HUES6 (cell line): ENCODE measurements around the gene TNFRSF8.

Source experiments
- H3K27ac ChIP-seq: 2 replicates; pipeline ENCODE4 v1.7.0; 2013; ENCODE audit warnings: low read depth, mild to moderate bottlenecking, low read length, inconsistent platforms
- H3K27me3 ChIP-seq: 2 replicates; pipeline ENCODE4 v1.6.1; 2013; ENCODE audit warnings: low read length; ENCODE audit not compliant: control insufficient read depth, insufficient read depth
- H3K36me3 ChIP-seq: 2 replicates; pipeline ENCODE4 v1.6.1; 2013; ENCODE audit warnings: low read length; ENCODE audit not compliant: control insufficient read depth, insufficient read depth
- H3K4me1 ChIP-seq: 2 replicates; pipeline ENCODE4 v1.6.1; 2013; ENCODE audit warnings: low read length; ENCODE audit not compliant: control insufficient read depth, insufficient read depth
- H3K4me3 ChIP-seq: 2 replicates; pipeline ENCODE4 v1.5.1; 2013; ENCODE audit warnings: low read depth, low read length
- H3K9ac ChIP-seq: one replicate; pipeline ENCODE4 v1.6.1; 2013; ENCODE audit warnings: mild to moderate bottlenecking, low read length
- H3K9me3 ChIP-seq: 2 replicates; pipeline ENCODE4 v1.6.1; 2013; ENCODE audit warnings: low read depth, low read length; ENCODE audit not compliant: control insufficient read depth, insufficient read depth

TNFRSF8 gene

DNA sequence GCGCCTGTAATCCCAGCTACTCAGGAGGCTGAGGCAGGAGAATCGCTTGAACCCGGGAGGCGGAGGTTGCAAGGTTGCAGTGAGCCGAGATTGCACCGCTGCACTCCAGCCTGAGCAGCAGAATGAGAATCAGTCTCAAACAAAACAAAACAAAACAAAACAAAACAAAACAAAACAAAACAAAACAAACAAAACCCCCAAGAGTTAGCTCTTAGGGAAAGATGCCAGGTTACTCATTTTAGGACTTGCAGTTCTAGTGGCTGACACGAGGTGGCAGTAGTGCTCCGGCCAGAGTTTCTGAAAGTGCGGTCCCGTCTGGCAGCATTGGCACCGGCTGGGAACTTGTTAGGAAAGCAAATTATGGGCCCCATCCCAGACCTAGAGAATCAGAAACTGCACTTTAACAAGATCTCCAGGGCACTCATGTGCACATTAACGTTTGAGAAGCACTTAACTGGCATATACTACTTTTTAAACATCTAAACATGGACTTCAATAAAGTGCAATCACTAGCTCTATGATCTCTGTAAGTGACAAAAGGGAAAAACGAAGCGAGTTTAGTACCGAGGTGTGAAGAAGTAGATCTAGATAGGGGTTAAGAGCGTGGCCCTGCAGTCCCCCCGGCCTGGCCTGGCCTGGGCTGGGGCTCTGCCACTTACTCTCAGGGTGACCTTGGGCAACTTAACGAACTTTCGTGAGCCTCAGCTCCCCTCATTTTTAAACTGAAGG, 61.8 kb downstream of the TNFRSF8 start:
- Histone ChIP-seq H3K27me3 (no peaks in the 10 kb centered on the region), H3K9me3 (no peaks in the 10 kb centered on the region), H3K4me3 (no peak overlapping the region), H3K4me1 (peaks cover 4% of the 10 kb centered on the region; the same call in 1 of the 2 replicates), H3K27ac (no peak overlapping the region), H3K36me3 (peaks cover 40% of the 10 kb centered on the region), H3K9ac (no peak overlapping the region)

DNA sequence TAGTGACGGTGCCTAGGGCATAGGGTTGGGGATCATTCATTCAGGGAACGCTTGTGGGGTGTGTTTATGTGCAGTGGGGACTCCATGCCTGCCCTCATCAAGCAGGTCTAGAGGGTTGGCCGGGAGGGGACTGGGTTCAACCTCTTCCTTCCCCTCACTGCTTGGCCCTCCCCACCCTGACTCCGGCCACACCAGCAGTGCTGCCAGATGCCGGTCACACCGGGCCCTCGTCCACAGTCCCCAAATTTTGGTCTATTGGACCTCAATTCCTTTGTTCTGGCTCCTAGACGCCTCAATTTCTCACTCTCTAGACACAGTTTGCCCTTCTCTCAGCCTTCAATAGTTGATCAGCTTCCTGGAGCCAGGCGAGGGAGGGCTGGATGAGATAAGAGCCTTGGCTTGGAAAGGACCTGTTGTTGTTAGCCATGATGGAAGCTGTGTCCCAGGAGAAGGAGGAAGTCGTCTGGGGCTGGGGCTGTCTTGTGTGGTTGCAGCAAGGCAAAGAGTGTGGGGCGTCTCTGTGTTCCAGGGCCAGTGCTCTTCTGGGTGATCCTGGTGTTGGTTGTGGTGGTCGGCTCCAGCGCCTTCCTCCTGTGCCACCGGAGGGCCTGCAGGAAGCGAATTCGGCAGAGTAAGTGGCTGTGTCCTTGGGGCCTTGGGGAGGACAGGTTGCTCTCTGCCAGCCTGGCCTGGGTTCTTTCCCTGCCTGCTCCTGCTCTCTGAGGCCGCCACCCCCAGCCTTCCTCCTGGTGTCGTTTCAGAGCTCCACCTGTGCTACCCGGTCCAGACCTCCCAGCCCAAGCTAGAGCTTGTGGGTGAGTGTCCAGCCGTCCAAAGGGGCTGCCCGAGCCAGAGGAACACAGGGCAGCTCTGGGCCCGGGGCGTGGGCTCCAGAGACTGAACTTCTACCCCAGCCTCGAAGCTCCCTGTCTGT, 62.6 kb downstream of the TNFRSF8 start:
- H3K4me1 ChIP-seq = peaks cover 4% of the 10 kb centered on the region; the same call in 1 of the 2 replicates
- no peaks in the 10 kb centered on the region for H3K9me3 ChIP-seq
- H3K4me3 ChIP-seq = no peak overlapping the region
- no peak overlapping the region for H3K27ac ChIP-seq
- no peak overlapping the region for H3K9ac ChIP-seq
- H3K27me3 ChIP-seq = no peaks in the 10 kb centered on the region
- H3K36me3 ChIP-seq = peaks cover 35% of the 10 kb centered on the region

DNA sequence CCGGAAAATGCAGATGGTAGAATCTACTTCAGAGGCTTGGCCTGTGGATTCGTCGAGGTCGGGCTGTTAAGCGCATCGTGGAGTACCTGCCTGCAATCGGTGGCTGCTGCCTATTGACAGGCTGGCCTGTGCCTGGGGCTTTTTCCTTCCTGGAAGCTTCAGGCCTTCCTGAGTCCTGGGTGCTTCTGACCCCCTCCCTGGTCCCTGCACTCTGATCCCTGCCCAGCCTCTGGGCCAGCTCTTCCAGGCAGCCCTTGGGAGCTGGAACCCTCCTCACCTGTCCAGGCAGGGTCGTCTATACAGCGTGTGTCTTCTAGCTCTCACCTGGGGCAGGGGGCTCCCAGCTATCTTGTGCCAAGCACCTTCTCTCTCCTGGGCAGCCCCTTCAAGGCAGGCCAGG, 63.7 kb downstream of the TNFRSF8 start:
- peaks cover 24% of the 10 kb centered on the region; the same call in 1 of the 2 replicates for H3K36me3 ChIP-seq
- H3K9ac ChIP-seq = no peak overlapping the region
- H3K4me3 ChIP-seq = no peak overlapping the region
- no peaks in the 10 kb centered on the region for H3K27me3 ChIP-seq
- peaks cover 4% of the 10 kb centered on the region; the same call in 1 of the 2 replicates for H3K4me1 ChIP-seq
- no peak overlapping the region for H3K27ac ChIP-seq
- no peaks in the 10 kb centered on the region for H3K9me3 ChIP-seq

DNA sequence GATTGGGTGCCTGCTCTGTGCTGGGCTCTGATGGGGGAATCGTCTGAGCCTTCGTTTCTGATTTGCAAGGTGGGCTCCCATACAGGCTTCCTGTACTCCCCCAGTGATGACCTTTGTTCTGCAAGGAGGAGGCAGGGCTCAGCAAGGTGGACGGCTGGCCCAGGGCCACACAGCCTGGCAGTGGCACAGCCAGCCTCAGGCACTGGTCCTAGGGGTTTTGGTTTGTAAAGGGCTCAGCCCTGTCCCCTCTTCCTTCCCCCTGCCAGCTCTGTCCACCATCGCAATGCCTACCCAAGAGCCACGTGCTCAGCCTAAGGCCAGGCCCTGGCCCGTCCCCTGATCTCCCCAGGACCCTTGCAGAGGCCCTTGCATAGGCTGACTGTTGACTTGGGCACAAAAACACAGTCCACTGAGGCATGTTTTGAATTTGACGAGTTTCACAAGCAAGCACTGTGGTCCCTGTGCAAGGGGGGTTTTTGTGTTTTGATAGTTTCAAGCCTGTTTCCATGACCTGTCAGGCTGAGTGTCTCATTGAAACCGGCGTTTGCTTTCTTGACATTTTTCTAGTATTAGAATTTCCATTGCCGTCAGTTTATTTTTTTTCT, 64.2 kb downstream of the TNFRSF8 start:
- H3K27ac ChIP-seq = no peak overlapping the region
- H3K4me3 ChIP-seq = no peak overlapping the region
- peaks cover 25% of the 10 kb centered on the region; the same call in 1 of the 2 replicates for H3K36me3 ChIP-seq
- no peaks in the 10 kb centered on the region for H3K9me3 ChIP-seq
- H3K9ac ChIP-seq = no peak overlapping the region
- peaks cover 4% of the 10 kb centered on the region; the same call in 1 of the 2 replicates for H3K4me1 ChIP-seq
- H3K27me3 ChIP-seq = no peaks in the 10 kb centered on the region

DNA sequence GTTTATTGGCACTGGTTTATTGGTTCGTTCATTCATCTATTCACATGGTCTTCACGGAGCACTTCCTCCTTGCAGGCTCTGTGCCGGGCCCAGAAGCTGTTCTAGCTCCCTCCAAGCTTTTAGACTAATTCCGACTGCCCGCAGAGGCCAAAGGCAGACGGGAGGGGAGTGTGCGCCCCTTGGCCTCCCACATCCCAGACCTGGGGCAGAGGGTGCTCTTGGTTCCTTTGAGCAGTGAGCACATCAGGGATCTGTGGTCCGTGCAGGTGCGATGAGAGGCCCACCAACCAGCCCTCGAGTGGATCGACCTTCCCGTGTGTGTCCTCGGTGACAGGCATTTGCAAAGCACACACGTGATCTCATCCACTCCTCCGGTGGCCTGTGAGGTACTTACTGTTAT, 65.0 kb downstream of the TNFRSF8 start:
- Histone ChIP-seq H3K9me3 (no peaks in the 10 kb centered on the region), H3K27ac (no peak overlapping the region), H3K27me3 (no peaks in the 10 kb centered on the region), H3K4me3 (no peak overlapping the region), H3K4me1 (peaks cover 4% of the 10 kb centered on the region; the same call in 1 of the 2 replicates), H3K9ac (no peak overlapping the region), H3K36me3 (peaks cover 26% of the 10 kb centered on the region; the same call in 1 of the 2 replicates)

DNA sequence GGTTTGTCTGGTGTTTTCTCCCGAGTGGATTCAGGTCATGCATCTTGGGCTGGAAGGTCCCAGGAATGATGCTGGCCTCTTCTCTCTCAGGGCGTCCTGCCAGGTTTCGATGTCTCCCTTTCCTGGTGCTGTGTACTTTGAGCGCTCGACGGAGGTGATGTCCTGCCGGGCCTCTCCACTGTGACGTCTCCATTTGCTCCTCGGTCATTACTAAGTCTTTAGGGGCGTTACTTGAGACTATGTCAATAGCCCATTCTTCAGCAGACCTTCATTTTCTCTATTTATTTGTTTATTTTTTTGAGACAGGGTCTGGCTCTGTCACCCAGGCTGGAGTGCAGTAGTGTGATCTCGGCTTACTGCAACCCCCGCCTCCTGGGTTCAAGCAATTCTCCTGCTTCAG, 66.5 kb downstream of the TNFRSF8 start:
- H3K4me3 ChIP-seq = no peak overlapping the region
- peaks cover 4% of the 10 kb centered on the region; the same call in 1 of the 2 replicates for H3K4me1 ChIP-seq
- no peaks in the 10 kb centered on the region for H3K27me3 ChIP-seq
- no peak overlapping the region for H3K9ac ChIP-seq
- no peaks in the 10 kb centered on the region for H3K9me3 ChIP-seq
- peaks cover 26% of the 10 kb centered on the region; the same call in 1 of the 2 replicates for H3K36me3 ChIP-seq
- H3K27ac ChIP-seq = no peak overlapping the region

DNA sequence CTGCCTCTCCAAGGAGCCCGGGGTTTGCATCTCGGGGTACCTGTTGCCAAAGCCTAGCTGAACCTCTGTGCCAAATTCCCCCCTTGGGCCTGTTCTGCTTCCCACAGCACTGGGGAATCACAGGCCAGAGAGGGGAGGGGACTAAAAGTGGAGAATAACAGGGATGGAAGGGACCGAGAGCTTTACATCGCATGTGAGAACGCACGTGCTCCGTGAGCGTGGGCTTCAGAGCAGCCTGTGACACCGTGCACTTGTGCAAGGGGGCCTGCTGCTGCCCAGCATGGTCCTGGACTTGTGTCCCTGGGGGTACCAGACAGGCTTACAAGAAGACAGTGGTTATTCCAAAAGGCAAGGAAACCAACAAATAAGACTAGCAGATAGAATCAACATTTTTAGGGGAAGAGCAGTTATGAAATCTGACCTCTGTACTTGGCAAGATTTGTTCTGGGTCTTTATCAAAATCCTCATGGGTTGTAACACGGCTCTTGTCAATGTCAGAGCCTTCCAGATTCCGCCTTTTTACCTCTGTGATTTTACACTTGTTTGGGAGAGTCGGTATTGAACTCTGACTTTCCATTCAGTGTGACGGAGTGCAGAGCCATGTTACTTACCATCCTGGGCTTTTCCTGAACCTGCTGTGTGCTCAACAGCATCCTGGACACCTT, 67.5 kb downstream of the TNFRSF8 start:
- Histone ChIP-seq H3K4me1 (no peaks in the 10 kb centered on the region; the same call in 1 of the 2 replicates), H3K4me3 (no peak overlapping the region), H3K27ac (no peak overlapping the region), H3K9ac (no peak overlapping the region), H3K9me3 (no peaks in the 10 kb centered on the region), H3K36me3 (peaks cover 26% of the 10 kb centered on the region; the same call in 1 of the 2 replicates), H3K27me3 (no peaks in the 10 kb centered on the region)

DNA sequence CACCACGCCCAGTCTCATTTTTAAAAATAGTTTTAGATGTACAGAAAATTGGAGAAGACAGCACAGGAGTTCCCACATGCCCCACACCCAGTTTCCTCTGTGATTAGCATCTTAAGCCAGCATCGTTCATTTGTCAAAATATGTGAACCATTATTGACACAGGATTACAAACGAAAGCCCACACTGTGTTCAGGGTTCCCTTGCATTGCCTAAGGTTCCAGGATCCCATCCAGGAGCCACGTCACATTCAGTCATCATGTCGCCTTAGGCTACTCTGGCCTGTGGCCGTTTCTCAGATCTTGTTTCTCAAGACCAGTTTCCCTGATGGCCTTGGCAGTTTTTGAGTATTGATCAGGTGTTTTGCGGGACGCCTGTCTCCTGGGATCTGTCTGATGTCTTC, 69.0 kb downstream of the TNFRSF8 start:
- Histone ChIP-seq H3K27me3 (no peaks in the 10 kb centered on the region), H3K9me3 (no peaks in the 10 kb centered on the region), H3K36me3 (peaks cover 13% of the 10 kb centered on the region; the same call in 1 of the 2 replicates), H3K4me3 (no peak overlapping the region), H3K9ac (no peak overlapping the region), H3K4me1 (no peaks in the 10 kb centered on the region), H3K27ac (no peak overlapping the region)

DNA sequence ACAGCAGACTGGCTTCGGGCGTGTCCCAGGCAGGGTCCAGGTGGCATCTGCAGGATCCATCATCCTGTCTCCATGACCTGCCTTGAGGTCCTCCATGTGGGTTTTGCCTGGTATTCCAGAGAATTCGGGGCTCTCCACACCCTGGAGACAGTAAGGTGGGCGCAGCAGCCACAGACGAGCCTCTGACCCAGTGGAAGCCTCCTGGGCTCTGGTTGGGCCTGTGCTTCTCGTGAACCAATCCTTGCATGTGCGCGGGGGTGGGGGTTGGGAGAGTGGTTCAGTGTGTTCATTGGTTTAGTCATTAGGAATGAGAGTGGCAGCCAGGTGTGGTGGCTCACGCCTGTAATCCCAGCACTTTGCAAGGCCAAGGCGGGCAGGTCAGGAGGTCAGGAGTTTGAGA, 71.6 kb downstream of the TNFRSF8 start:
- Histone ChIP-seq H3K27me3 (no peaks in the 10 kb centered on the region), H3K36me3 (peaks cover 19% of the 10 kb centered on the region; the same call in 1 of the 2 replicates), H3K4me1 (no peaks in the 10 kb centered on the region), H3K4me3 (no peak overlapping the region), H3K9ac (no peak overlapping the region), H3K9me3 (no peaks in the 10 kb centered on the region), H3K27ac (no peak overlapping the region)

DNA sequence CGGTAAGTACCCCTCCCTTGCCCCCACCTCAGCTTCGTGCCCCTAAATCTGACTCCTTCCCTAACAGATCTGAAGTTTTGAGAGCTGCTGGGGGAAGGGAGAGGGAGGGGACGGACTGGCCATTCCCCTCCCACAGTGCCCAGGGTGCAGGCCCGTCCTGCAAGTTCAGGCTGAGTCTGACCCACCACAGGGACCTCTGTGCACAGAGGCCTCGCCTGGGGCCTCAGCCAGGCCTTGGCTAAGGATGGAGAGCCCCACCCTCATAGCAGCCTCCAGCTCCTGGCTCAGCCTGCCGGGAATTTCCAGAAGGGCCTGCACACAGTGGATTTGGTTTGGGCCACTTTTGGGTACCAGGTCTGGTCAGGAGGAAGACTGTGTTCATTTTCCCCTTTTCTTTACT, 72.5 kb downstream of the TNFRSF8 start:
- Histone ChIP-seq H3K36me3 (peaks cover 19% of the 10 kb centered on the region; the same call in 1 of the 2 replicates), H3K27me3 (no peaks in the 10 kb centered on the region), H3K9ac (no peak overlapping the region), H3K27ac (no peak overlapping the region), H3K4me3 (no peak overlapping the region), H3K9me3 (no peaks in the 10 kb centered on the region), H3K4me1 (no peaks in the 10 kb centered on the region)
